Transverse colon (tissue), 4 donors: ENCODE measurements around the gene SPRN.
"Not testable (repeated sequence)": the region's sequence is repeated elsewhere in the genome, so short reads cannot be mapped to it uniquely, and the experiment has no call there.

Source experiments
- POLR2AphosphoS5 ChIP-seq, 3 donors: sonication (generic); formaldehyde crosslinking; IDR thresholded peaks; one replicate each; pipeline ENCODE4 v1.6.1; 2016; ENCODE audit warnings: antibody characterized with exemption in 3 of 3
- TF ChIP-seq, protein P1 (sequence below), 5 experiments: fragments of 200-600 bp in 3 of 5; fragments of 450-650 bp in 2 of 5; sonication (generic) in 3 of 5; IDR thresholded peaks; 1 replicate in 2 of 5; 2 replicates in 3 of 5; pipeline ENCODE4 v1.5.1; 2016 to 2017; ENCODE audit warnings: antibody characterized with exemption in 5 of 5, inconsistent platforms in 3 of 5, mild to moderate bottlenecking in 2 of 5, moderate library complexity in 1 of 5

DNA sequence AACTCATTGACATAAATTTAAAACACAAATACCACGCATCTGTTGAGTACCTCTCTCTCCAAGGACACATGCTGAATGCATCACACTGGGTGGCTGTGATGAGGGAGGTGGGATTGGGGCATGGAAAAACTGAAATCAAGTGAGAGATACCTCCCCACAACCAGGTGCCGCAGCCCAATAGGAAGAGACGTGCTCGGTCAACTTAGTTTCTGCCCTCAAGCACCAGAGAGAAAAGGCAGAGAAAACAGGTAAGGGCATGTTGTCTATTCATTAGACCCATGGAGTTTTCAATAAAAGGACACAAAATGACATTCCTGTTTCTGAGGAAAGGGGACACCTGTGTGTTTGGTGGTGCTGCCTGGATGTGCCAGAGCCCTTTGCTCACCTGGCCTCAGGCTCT lies 5.1 kb upstream of the SPRN start:
- not testable (repeated sequence) for TF ChIP-seq POLR2AphosphoS5 (IDR thresholded peaks at IDR 0.05)
- TF ChIP-seq, protein P1, sequence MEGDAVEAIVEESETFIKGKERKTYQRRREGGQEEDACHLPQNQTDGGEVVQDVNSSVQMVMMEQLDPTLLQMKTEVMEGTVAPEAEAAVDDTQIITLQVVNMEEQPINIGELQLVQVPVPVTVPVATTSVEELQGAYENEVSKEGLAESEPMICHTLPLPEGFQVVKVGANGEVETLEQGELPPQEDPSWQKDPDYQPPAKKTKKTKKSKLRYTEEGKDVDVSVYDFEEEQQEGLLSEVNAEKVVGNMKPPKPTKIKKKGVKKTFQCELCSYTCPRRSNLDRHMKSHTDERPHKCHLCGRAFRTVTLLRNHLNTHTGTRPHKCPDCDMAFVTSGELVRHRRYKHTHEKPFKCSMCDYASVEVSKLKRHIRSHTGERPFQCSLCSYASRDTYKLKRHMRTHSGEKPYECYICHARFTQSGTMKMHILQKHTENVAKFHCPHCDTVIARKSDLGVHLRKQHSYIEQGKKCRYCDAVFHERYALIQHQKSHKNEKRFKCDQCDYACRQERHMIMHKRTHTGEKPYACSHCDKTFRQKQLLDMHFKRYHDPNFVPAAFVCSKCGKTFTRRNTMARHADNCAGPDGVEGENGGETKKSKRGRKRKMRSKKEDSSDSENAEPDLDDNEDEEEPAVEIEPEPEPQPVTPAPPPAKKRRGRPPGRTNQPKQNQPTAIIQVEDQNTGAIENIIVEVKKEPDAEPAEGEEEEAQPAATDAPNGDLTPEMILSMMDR (IDR thresholded peaks at IDR 0.05), result not testable (repeated sequence)
